GM12875 (cell line): ENCODE measurements around the gene MORN1.

Experiments used
- H3K4me3 ChIP-seq: one replicate; pipeline ENCODE4 v1.5.1; 2011; ENCODE audit warnings: low read depth, low read length, control low read depth
- CTCF ChIP-seq: IDR thresholded peaks from 2 replicates; pipeline ENCODE4 v1.5.1; 2011; ENCODE audit warnings: low read depth, mild to moderate bottlenecking, control low read depth, inconsistent platforms, low read length, moderate library complexity, borderline replicate concordance; ENCODE audit not compliant: insufficient read depth

Gene MORN1

GRCh38 chr1:2322065-2322571 is 69.2 kb downstream of the MORN1 start:
- no peak for TF ChIP-seq CTCF
- no peak overlapping the region for H3K4me3 ChIP-seq

- TF ChIP-seq CTCF = no peak
- no peak overlapping the region for H3K4me3 ChIP-seq
Observed at GRCh38 chr1:2320760-2321667, 70.3 kb downstream of the MORN1 start.

- H3K4me3 ChIP-seq = no peak overlapping the region
- TF ChIP-seq CTCF = no peak
Observed at GRCh38 chr1:2320006-2320405, 71.3 kb downstream of the MORN1 start.

GRCh38 chr1:2319291-2319690 is 72.1 kb downstream of the MORN1 start:
- no peak overlapping the region for H3K4me3 ChIP-seq
- no peak for TF ChIP-seq CTCF

GRCh38 chr1:2318314-2319278 is 72.8 kb downstream of the MORN1 start:
- no peak for TF ChIP-seq CTCF
- no peak overlapping the region for H3K4me3 ChIP-seq

- TF ChIP-seq CTCF = no peak
- no peak overlapping the region for H3K4me3 ChIP-seq
Observed at GRCh38 chr1:2317230-2318065, 73.9 kb downstream of the MORN1 start.
